ENCODE measurements around the gene AGER. TPM values are rescaled to one million over a fixed set of nuclear protein-coding genes. Genes with fewer than 3 reads are reported as not detected.

Gene AGER
- polyA plus RNA-seq, 2 of the 4 experiments (the other 2 are of a cell fraction): 1.6 to 2.4 TPM

DNA sequence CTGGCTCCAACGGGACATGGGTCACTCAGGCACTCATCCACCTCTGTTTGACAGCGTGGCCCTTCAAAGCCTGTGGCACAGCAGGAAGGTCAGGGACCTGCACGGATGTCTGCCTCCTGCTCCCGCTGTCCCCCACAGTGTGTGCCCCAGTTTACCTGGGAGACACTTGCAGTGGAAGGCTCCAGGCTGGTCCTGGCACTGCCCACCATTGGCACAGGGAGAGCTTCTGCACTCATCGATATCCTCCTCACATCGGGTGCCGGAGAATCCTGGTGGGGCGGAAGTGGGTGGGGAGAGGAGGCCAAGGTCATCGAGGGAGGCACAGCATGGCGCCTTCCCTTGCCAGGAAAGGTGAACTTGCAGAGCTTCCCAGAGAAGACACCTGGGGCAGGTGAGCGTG, 32.9 kb upstream of the AGER start:
- no peak overlapping the region for H3K4me3 ChIP-seq
- no peak overlapping the region for H3K4me2 ChIP-seq
- 29% methylated on average over 1 of the region's 11 CpGs for WGBS (ENCODE audit: missing lambda C conversion rate)
- CTCF ChIA-PET: interaction anchor here (1.1 kb wide), 1 partner anchor 98 kb away, joined by 4 read pairs; no protein-coding TSS in a partner anchor
- no peaks in the 10 kb centered on the region for H3K4me1 ChIP-seq
- ATAC-seq (no peak), FAIRE-seq (no peak), DNase-seq (ENCODE audit: low read depth in 1 of 2, low spot score in 1 of 2) (no peak)
- TF ChIP-seq EHMT2 (IDR thresholded peaks at IDR 0.05; ENCODE audit: low read depth) (no peak), CEBPB (IDR thresholded peaks at IDR 0.05) (no peak), NPAS2 (CRISPR knock-in tag; IDR thresholded peaks at IDR 0.05; ENCODE audit: borderline replicate concordance) (no peak), GATA3 (IDR thresholded peaks at IDR 0.05; ENCODE audit: borderline replicate concordance) (no peak), HDAC2 (IDR thresholded peaks at IDR 0.05) (no peak), FOSL2 (IDR thresholded peaks at IDR 0.05) (no peak), FOSL2 (CRISPR knock-in tag; IDR thresholded peaks at IDR 0.05) (no peak), RNF2 (IDR thresholded peaks at IDR 0.05; ENCODE audit: borderline replicate concordance, low read depth) (no peak), POLR2A (IDR thresholded peaks at IDR 0.05; ENCODE audit: low read length) (no peak), RCOR1 (IDR thresholded peaks at IDR 0.05; ENCODE audit: low read depth, low read length) (no peak), ESRRA (IDR thresholded peaks at IDR 0.05; ENCODE audit: borderline replicate concordance, low read length) (no peak), JUNB (IDR thresholded peaks at IDR 0.05) (no peak), NFE2L2 (conservative IDR thresholded peaks at IDR 0.05; ENCODE audit: low read length) (no peak), CBX8 (IDR thresholded peaks at IDR 0.05) (no peak), CBX2 (IDR thresholded peaks at IDR 0.05; ENCODE audit: borderline replicate concordance, low read depth) (no peak), KDM5A (IDR thresholded peaks at IDR 0.05) (no peak), HES2 (IDR thresholded peaks at IDR 0.05) (no peak), ZNF302 (CRISPR knock-in tag; IDR thresholded peaks at IDR 0.05) (no peak), POLR2AphosphoS2 (conservative IDR thresholded peaks at IDR 0.05; ENCODE audit: low read length) (no peak)
- TF ChIP-seq, protein P1, sequence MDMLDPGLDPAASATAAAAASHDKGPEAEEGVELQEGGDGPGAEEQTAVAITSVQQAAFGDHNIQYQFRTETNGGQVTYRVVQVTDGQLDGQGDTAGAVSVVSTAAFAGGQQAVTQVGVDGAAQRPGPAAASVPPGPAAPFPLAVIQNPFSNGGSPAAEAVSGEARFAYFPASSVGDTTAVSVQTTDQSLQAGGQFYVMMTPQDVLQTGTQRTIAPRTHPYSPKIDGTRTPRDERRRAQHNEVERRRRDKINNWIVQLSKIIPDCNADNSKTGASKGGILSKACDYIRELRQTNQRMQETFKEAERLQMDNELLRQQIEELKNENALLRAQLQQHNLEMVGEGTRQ (IDR thresholded peaks at IDR 0.05): no peak
- no peaks in the 10 kb centered on the region for H3K9me3 ChIP-seq
- POLR2A ChIA-PET: no interaction called here
- no peak overlapping the region for H3K27ac ChIP-seq

GRCh38 chr6:32216285-32216684, 32.2 kb upstream of the AGER start:
- DNase-seq (ENCODE audit: low read depth in 1 of 2, low spot score in 1 of 2): no peak
- 53% methylated on average over 10 of the region's 10 CpGs for WGBS (ENCODE audit: missing lambda C conversion rate)
- ATAC-seq: no peak
- no peak overlapping the region for H3K27ac ChIP-seq
- H3K4me2 ChIP-seq: no peak overlapping the region
- no peak for FAIRE-seq
- CTCF ChIA-PET: no interaction called here
- H3K9me3 ChIP-seq: no peaks in the 10 kb centered on the region
- no peak for TF ChIP-seq HES2 (IDR thresholded peaks at IDR 0.05)
- no peak for TF ChIP-seq NFE2L2 (conservative IDR thresholded peaks at IDR 0.05; ENCODE audit: low read length)
- TF ChIP-seq FOSL2 (IDR thresholded peaks at IDR 0.05): no peak
- TF ChIP-seq FOSL2 (CRISPR knock-in tag; IDR thresholded peaks at IDR 0.05): no peak
- TF ChIP-seq NPAS2 (CRISPR knock-in tag; IDR thresholded peaks at IDR 0.05; ENCODE audit: borderline replicate concordance): no peak
- no peak for TF ChIP-seq KDM1A (IDR thresholded peaks at IDR 0.05; ENCODE audit: low read depth)
- TF ChIP-seq NR3C1 (IDR thresholded peaks at IDR 0.05): no peak
- no peak for TF ChIP-seq EP300 (IDR thresholded peaks at IDR 0.05)
- TF ChIP-seq RCOR1 (IDR thresholded peaks at IDR 0.05; ENCODE audit: low read depth, low read length): no peak
- TF ChIP-seq MYC (IDR thresholded peaks at IDR 0.05; ENCODE audit: borderline replicate concordance, low read length): no peak
- TF ChIP-seq CBX2 (IDR thresholded peaks at IDR 0.05; ENCODE audit: borderline replicate concordance, low read depth): no peak
- POLR2A ChIA-PET: no interaction called here
- H3K4me1 ChIP-seq: no peaks in the 10 kb centered on the region
- H3K4me3 ChIP-seq: no peak overlapping the region

DNA sequence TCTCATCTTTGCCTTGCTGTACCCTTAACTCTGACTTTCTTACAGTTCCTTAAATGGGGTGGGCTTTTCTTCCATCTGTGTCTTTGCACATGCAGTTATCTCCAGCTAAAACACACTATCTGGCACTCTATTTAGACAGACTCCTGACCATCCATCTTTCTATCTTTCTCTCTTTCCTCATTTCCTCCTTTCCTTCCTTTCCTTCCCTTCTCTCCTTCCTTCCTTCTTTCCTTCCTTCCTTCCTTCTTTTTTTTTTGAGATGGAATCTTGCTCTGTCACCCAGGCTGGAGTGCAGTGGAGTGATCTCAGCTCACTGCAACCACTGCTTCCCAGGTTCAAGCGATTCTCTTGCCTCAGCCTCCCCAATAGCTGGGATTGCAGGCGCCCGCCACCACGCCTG, 31.6 kb upstream of the AGER start:
- H3K9me3 ChIP-seq: no peaks in the 10 kb centered on the region
- H3K4me2 ChIP-seq: no peak overlapping the region
- no peaks in the 10 kb centered on the region for H3K4me1 ChIP-seq
- ATAC-seq: no peak
- CTCF ChIA-PET: interaction anchor here (0.6 to 1.2 kb wide), 3 partner anchors 20 to 260 kb away, joined by 3 to 5 read pairs (median 3); no protein-coding TSS in a partner anchor
- no peak overlapping the region for H3K4me3 ChIP-seq
- 70% methylated on average over 4 of the region's 4 CpGs for WGBS (ENCODE audit: missing lambda C conversion rate)
- FAIRE-seq: no peak
- DNase-seq (ENCODE audit: low read depth in 1 of 2, low spot score in 1 of 2): no peak
- POLR2A ChIA-PET: no interaction called here
- H3K27ac ChIP-seq: no peak overlapping the region
- TF ChIP-seq NR3C1 (IDR thresholded peaks at IDR 0.05) (no peak), CHD2 (IDR thresholded peaks at IDR 0.05; ENCODE audit: low read length, partially characterized antibody) (no peak), TFCP2L1 (CRISPR knock-in tag; IDR thresholded peaks at IDR 0.05) (no peak), ESRRA (IDR thresholded peaks at IDR 0.05; ENCODE audit: borderline replicate concordance, low read length) (no peak), PHF8 (IDR thresholded peaks at IDR 0.05; ENCODE audit: borderline replicate concordance, low read depth) (no peak)

All from A549 (cell line).